IPS-20b (cell line): ENCODE results near the gene MRPS33.
"Not testable (repeated sequence)": the region's sequence is repeated elsewhere in the genome, so short reads cannot be mapped to it uniquely, and the experiment has no call there.

ENCODE experiments used
- H3K27ac ChIP-seq: one replicate; pipeline ENCODE4 v1.5.1; 2013; ENCODE audit warnings: low read length
- H3K27me3 ChIP-seq: 2 replicates; pipeline ENCODE4 v1.6.1; 2013; ENCODE audit warnings: mild to moderate bottlenecking, low read length, inconsistent platforms; ENCODE audit not compliant: insufficient read depth
- H3K36me3 ChIP-seq: 2 replicates; pipeline ENCODE4 v1.6.1; 2013; ENCODE audit warnings: low read depth, mild to moderate bottlenecking, inconsistent platforms, low read length, moderate library complexity; ENCODE audit not compliant: insufficient read depth
- H3K4me1 ChIP-seq: 2 replicates; pipeline ENCODE4 v1.6.1; 2013; ENCODE audit warnings: mild to moderate bottlenecking, control low read depth, inconsistent platforms, low read length, moderate library complexity; ENCODE audit not compliant: insufficient read depth
- H3K4me3 ChIP-seq: 2 replicates; pipeline ENCODE4 v1.5.1; 2013; ENCODE audit warnings: mild to moderate bottlenecking, low read length, inconsistent platforms
- H3K9ac ChIP-seq: 2 replicates; pipeline ENCODE4 v1.6.1; 2013; ENCODE audit warnings: low read depth, mild to moderate bottlenecking, inconsistent platforms, low read length, moderate library complexity
- H3K9me3 ChIP-seq: 2 replicates; pipeline ENCODE4 v1.6.1; 2013; ENCODE audit warnings: mild to moderate bottlenecking, low read depth, low read length, inconsistent platforms; ENCODE audit not compliant: insufficient read depth

MRPS33 gene

GRCh38 chr7:141014524-141015395, at the start of gene MRPS33:
Gene MRPS33, minus strand, starts transcription at chr7:141014952. Its CDS starts 4,319 bp downstream, at chr7:141010633.
- Histone ChIP-seq H3K9me3 (no peaks in the 10 kb centered on the region; the same call in 1 of the 2 replicates), H3K4me3 (peak within 1 kb of the TSS; percentile 90), H3K27ac (peak within 1 kb of the TSS; percentile 73), H3K4me1 (peaks cover 5% of the 10 kb centered on the region; the same call in 1 of the 2 replicates), H3K9ac (peak within 1 kb of the TSS; percentile 94), H3K36me3 (peaks cover 14% of the 10 kb centered on the region), H3K27me3 (no peaks in the 10 kb centered on the region)

GRCh38 chr7:141057788-141058187, 43.0 kb upstream of the MRPS33 start:
- H3K9ac ChIP-seq = no peak overlapping the region

DNA sequence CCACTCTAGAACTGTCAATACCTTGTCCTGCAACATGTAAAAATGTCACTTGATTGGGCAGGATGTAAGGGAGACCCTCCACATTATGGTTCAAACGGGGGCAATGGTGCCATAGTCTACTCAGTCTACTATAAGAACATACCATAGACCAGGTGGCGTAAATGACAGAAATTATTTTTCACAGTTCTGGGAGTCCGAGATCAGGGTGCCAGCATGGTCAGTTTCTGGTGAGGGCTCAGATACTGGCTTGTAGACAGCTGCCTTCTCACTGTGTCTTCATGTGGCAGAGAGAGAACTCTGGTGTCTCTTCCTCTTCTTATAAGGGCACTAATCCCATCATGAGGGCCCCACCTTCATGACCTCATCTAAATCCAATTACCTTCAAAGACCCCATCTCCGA, 40.4 kb upstream of the MRPS33 start:
- no peaks in the 10 kb centered on the region for H3K36me3 ChIP-seq
- H3K4me3 ChIP-seq = no peak overlapping the region
- H3K27ac ChIP-seq = no peak overlapping the region
- H3K9me3 ChIP-seq = no peaks in the 10 kb centered on the region
- no peak overlapping the region for H3K9ac ChIP-seq
- H3K27me3 ChIP-seq = no peaks in the 10 kb centered on the region
- no peaks in the 10 kb centered on the region for H3K4me1 ChIP-seq

More at GRCh38 chr7:141057788-141058187, 43.0 kb upstream of the MRPS33 start:
- Histone ChIP-seq H3K4me1 (no peaks in the 10 kb centered on the region), H3K36me3 (no peaks in the 10 kb centered on the region), H3K27me3 (no peaks in the 10 kb centered on the region), H3K4me3 (no peak overlapping the region), H3K9me3 (peaks cover 7% of the 10 kb centered on the region; the same call in 1 of the 2 replicates), H3K27ac (no peak overlapping the region)

DNA sequence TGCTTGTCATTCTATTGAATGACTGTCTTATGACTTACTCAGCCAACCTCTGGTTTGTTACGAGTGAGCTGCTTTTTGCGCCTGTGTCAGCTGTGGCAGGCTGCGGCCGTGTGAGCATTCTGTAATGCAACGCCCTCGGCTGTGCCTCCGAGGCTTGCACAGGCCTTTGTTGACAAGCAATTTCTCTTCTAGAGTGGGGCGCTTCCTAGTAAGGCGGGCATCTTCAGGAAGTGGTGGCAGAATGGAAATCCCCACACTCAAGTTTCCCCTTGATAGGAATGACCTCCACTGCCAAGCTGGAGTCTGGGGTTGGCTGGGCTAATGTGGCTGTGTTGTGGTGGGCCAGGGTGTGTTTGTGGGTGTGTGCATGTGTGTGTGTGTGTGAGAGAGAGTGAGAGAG, 38.9 kb upstream of the MRPS33 start:
- no peaks in the 10 kb centered on the region for H3K27me3 ChIP-seq
- H3K27ac ChIP-seq = no peak overlapping the region
- no peaks in the 10 kb centered on the region for H3K9me3 ChIP-seq
- no peak overlapping the region for H3K4me3 ChIP-seq
- H3K36me3 ChIP-seq = no peaks in the 10 kb centered on the region
- H3K4me1 ChIP-seq = no peaks in the 10 kb centered on the region
- H3K9ac ChIP-seq = no peak overlapping the region

- Histone ChIP-seq H3K9ac (no peak overlapping the region), H3K36me3 (no peaks in the 10 kb centered on the region), H3K4me3 (no peak overlapping the region), H3K9me3 (no peaks in the 10 kb centered on the region), H3K27ac (no peak overlapping the region), H3K27me3 (no peaks in the 10 kb centered on the region), H3K4me1 (no peaks in the 10 kb centered on the region)
Observed at GRCh38 chr7:141045842-141046620, 31.3 kb upstream of the MRPS33 start.

DNA sequence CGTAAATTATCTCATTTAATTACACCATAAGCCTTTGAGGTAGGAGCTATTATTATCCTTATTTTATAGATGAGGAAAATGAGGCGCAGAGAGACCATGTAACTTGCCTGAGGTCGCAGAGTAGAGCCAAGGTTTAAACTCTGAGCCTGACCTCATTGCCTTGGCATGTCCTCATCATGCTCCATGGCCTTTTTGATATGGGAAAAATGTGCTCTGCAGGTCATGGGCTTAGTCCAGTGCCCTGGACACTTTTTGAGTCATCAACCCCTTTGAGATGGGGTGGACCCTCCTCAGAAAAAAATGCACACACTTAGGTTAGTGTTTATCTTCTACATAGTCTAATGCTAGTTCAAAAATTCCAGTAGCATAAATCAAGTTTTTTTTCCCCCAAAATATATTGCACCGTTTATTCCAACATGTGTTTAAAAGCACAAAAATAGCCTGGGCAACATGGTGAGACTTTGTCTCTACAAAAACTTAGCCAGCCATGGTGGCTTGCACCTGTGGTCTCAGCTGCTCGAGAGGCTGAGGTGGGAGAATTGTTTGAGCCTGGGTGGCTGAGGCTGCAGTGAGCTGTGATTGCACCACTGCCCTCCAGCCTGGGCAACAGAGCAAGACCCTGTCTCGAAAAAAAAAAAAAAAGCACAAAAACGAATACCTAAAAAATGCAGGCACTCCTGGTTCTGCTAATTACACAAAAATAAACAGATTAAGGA, 30.5 kb upstream of the MRPS33 start:
- H3K27me3 ChIP-seq = no peaks in the 10 kb centered on the region
- no peak overlapping the region for H3K4me3 ChIP-seq
- no peaks in the 10 kb centered on the region for H3K9me3 ChIP-seq
- no peaks in the 10 kb centered on the region for H3K4me1 ChIP-seq
- H3K36me3 ChIP-seq = no peaks in the 10 kb centered on the region
- no peak overlapping the region for H3K27ac ChIP-seq
- no peak overlapping the region for H3K9ac ChIP-seq

GRCh38 chr7:141043616-141044015, 28.9 kb upstream of the MRPS33 start:
- Histone ChIP-seq H3K4me3 (no peak overlapping the region), H3K9ac (no peak overlapping the region), H3K36me3 (no peaks in the 10 kb centered on the region), H3K27me3 (no peaks in the 10 kb centered on the region), H3K27ac (no peak overlapping the region), H3K4me1 (no peaks in the 10 kb centered on the region), H3K9me3 (no peaks in the 10 kb centered on the region)

DNA sequence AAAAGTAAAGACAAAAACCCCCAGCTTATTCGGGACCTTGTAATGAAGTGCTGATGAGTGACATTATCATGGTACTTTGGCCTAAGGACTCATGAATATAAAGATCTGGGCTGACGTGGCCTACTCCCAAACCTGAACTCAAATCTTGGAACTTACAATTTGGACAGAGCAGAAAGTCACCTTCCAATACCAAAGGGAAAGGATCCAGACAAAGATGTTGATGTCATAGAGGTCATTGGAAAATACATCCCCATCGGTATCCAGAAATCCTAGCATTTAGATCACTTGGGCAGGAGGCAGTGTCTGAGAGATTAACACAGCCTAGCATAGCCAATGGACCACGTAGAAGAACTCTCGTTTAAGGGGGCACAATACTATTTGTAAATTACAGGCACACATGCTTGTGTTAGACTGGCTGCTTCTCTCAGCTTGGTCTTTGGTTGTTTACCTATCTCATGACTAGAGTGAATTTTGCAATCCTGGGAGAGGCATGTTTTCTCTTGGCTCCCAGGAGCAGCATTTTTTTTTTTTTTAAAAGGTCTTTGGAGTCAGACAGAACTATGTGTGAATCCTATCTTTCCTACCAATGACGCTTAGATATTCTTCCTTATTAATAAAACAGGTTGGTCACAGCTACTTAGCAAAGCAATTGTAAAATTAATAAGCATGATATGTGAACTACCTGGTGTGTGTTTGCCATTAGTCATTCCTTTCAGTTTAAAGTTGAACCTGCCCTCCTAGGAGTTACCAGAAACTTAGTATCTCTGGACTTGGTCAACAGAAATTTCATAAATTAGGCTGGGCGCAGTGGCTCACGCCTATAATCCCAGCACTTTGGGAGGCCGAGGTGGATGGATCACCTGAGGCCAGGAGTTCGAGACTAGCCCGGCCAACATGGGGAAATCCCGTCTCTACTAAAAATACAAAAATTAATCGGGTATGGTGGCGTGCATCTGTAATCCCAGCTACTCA, 27.8 kb upstream of the MRPS33 start:
- Histone ChIP-seq H3K27me3 (no peaks in the 10 kb centered on the region), H3K27ac (no peak overlapping the region), H3K36me3 (no peaks in the 10 kb centered on the region), H3K9me3 (no peaks in the 10 kb centered on the region), H3K4me3 (no peak overlapping the region), H3K9ac (no peak overlapping the region), H3K4me1 (no peaks in the 10 kb centered on the region)

DNA sequence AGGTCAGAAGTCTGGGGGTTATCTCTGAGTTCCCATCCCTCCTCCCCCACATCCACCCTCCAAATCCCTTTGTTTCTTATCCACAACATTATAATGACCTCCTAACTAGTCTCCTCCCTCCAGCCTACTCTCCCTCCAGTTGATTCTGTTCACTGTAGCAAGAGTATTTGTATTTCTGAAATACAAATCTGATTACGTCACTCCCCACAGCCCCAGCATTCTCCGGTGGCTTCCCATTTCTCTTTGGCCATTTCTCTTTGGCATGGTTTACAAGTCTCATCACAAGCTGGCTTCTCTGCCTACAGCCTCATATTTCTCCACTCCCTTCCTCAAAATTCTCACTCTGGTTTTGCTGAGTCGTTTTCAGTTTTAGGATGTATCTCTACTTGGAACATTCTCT, 24.6 kb upstream of the MRPS33 start:
- Histone ChIP-seq H3K9ac (no peak overlapping the region), H3K36me3 (no peaks in the 10 kb centered on the region), H3K4me1 (no peaks in the 10 kb centered on the region), H3K4me3 (no peak overlapping the region), H3K27me3 (no peaks in the 10 kb centered on the region), H3K9me3 (no peaks in the 10 kb centered on the region), H3K27ac (no peak overlapping the region)

DNA sequence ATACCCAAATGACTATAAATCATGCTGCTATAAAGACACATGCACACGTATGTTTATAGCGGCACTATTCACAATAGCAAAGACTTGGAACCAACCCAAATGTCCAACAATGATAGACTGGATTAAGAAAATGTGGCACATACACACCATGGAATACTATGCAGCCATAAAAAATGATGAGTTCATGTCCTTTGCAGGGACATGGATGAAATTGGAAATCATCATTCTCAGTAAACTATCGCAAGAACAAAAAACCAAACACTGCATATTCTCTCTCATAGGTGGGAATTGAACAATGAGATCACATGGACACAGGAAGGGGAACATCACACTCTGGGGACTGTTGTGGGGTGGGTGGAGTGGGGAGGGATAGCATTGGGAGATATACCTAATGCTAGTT, 23.3 kb upstream of the MRPS33 start:
- not testable (repeated sequence) for H3K4me3 ChIP-seq, H3K9ac ChIP-seq, H3K27me3 ChIP-seq, H3K4me1 ChIP-seq, H3K36me3 ChIP-seq, H3K9me3 ChIP-seq, H3K27ac ChIP-seq
